DMS79 treated with DMSO at 0.1 percent for 48 hours (cell line): ENCODE data around the gene EYA2.

ENCODE experiments used
- DNase-seq: peaks from one replicate; lab custom pipeline; 2025; lab: John Stamatoyannopoulos, UW

The EYA2 gene

DNA sequence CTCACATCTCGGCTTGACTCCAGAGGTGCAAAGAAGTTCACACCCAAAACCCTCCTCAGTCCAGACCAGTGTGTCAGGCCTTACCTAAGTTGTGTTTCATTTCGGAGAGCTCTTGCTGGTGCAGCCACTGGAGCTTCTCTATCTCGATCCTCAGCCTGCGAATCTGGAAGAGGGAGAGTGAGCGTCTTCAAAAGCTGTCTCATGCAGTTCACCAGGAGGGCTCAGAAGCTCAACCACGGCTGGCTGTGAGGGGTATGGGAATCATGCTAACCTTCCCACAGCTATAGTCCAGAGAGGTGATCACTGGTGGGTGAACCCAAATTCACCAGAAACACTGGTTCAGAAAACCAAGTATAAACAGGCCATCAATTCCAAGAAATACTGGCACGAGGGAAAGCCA lies 332.5 kb downstream of the EYA2 start:
- DNase-seq = no peak

GRCh38 chr20:47227576-47227975 lies 332.9 kb downstream of the EYA2 start:
- DNase-seq = no peak

GRCh38 chr20:47228654-47229053 lies 334.0 kb downstream of the EYA2 start:
- DNase-seq = no peak

GRCh38 chr20:47230811-47231256 lies 336.2 kb downstream of the EYA2 start:
- no peak for DNase-seq

GRCh38 chr20:47231382-47232039 lies 336.9 kb downstream of the EYA2 start:
- no peak for DNase-seq

- DNase-seq = no peak
Measured at GRCh38 chr20:47232518-47232917, 337.9 kb downstream of the EYA2 start.

GRCh38 chr20:47233333-47234188 lies 338.9 kb downstream of the EYA2 start:
- DNase-seq = no peak

GRCh38 chr20:47235111-47235510 lies 340.5 kb downstream of the EYA2 start:
- DNase-seq = no peak

DNA sequence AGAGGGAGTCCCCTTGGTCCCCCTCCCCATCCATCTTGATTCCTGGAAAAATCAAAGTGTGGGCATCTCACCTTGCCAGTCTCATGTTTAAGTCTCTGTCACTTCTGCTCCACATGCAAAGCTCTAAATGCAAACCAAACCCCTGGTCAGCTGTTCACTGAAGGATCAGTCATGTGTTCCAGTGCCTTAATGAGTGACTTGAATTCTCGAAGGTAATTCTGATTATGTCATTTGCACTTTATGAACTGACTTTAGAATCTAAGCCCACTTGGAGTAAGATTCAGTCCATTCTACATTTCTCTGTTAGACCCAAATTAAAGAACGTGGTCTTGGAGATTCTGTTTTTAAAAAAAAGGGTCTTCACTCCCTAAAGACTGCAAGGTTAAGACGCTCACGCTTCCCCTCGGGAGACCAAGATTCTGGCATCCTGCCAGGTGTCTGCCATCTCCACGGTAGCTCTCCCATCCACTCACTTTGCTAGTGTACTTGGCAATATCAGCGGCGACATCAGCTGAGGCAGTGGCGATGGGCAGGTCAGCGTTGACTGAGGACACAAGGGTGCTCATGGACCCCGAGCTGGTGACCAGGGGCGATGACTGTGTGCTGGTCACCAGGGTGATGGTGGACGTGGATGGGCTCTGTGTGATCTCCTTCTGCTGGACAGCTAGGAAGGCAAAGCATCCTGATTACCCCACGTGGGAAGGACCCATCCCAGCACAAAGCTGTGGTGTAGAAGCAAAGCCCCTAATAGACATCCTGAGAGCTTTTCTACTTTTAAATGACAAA lies 341.4 kb downstream of the EYA2 start:
- DNase-seq = no peak

- DNase-seq = no peak
Measured at GRCh38 chr20:47236639-47236900, 341.9 kb downstream of the EYA2 start.

- no peak for DNase-seq
Measured at GRCh38 chr20:47237715-47238114, 343.1 kb downstream of the EYA2 start.
